HG03039 (cell line): Measurements from ENCODE around the gene NEMF.
"Not testable (repeated sequence)": the region's sequence is repeated elsewhere in the genome, so short reads cannot be mapped to it uniquely, and the experiment has no call there.

Experiments used
- ATAC-seq: cut with Tn5 transposase; IDR thresholded peaks from one replicate; pipeline ENCODE4 v1.9.1; 2021; ENCODE audit warnings: mild to moderate bottlenecking, moderate library complexity; ENCODE audit not compliant: unreplicated experiment

The NEMF gene

GRCh38 chr14:49852301-49853157 is at the start of gene NEMF:
Gene NEMF (minus strand): TSS chr14:49852788. CDS start chr14:49852753, 35 bp downstream.
- ATAC-seq: peak; percentile 73

DNA sequence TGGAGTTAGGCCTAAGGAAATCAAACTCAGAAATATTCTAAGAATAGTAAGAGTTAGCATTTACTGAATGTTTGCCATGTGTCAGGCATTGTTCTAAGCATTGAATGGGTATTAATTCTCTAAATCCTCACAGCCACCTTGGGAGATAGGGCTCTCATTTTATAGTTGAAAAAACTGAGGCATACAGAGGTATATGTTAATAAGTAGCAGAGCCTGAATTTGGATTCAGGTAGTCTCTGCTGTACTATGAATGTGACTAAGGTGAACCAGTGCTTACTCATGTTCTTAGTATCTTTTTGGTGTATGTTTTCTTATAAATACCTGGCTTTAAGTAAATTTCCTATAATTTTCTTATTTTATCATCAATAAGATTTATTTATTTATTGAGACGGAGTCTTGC is 48.4 kb upstream of the NEMF start:
- no peak for ATAC-seq

- ATAC-seq: no peak
Measured at GRCh38 chr14:49898485-49898884, 45.9 kb upstream of the NEMF start.

DNA sequence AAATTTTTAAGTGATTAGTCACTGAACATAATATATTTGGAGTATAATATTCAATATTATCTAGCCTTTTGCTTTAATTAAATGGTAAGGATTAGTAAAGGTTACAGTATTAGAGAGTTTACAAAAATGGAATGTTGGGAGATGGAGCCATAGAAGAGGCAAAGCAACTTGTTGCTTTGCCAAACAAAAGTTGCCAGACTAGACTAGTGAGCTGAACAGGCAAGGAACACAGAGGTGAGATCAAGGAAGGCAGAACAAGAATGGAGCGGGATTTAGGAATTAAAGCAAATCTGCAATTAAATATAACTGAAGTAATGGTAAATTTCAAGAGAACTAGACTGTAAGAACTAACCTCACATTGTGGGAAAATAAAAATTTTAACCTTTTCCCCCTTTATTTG is 45.4 kb upstream of the NEMF start:
- ATAC-seq: no peak

GRCh38 chr14:49897414-49897813 is 44.8 kb upstream of the NEMF start:
- ATAC-seq: no peak

DNA sequence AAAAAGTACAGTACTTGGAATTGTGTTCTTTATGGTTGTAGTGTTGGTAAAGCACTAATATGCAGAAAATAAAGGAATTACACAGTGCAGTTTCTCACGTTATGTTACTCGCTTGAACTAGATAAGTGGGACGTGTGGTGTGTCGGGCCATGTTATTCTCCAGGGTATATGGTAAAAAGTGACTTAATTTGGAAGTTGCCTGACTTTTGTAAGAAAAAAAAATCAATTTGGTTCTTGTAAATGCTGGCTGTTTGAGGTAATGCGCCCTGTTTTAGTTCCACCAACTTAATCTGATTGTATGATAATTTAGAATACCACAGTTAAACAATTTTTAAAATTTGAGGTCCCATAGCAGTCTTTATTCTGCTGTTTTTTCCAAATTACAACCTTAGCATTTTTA is 44.4 kb upstream of the NEMF start:
- ATAC-seq: no peak

DNA sequence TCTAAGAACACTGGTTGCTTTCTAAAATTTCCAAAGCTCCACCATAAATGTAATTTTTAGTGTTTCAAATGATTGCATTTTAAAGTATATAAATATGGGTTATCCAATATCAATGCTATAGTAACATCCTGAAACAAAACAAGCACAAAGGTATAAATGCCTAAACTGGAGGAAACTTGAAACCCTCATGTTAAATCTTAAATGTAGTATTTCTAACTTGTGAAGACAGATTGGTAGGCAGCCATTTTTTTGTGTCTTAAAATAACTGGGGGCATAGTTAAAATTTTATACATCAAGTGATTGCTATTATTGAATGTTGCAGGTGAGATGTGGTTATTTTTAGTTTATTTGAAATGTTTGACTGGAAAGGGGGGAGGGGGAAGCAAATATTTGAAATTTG is 43.7 kb upstream of the NEMF start:
- ATAC-seq: not testable (repeated sequence)

GRCh38 chr14:49895480-49895879 is 42.9 kb upstream of the NEMF start:
- no peak for ATAC-seq

- ATAC-seq: not testable (repeated sequence)
Measured at GRCh38 chr14:49894214-49895107, 41.9 kb upstream of the NEMF start.

DNA sequence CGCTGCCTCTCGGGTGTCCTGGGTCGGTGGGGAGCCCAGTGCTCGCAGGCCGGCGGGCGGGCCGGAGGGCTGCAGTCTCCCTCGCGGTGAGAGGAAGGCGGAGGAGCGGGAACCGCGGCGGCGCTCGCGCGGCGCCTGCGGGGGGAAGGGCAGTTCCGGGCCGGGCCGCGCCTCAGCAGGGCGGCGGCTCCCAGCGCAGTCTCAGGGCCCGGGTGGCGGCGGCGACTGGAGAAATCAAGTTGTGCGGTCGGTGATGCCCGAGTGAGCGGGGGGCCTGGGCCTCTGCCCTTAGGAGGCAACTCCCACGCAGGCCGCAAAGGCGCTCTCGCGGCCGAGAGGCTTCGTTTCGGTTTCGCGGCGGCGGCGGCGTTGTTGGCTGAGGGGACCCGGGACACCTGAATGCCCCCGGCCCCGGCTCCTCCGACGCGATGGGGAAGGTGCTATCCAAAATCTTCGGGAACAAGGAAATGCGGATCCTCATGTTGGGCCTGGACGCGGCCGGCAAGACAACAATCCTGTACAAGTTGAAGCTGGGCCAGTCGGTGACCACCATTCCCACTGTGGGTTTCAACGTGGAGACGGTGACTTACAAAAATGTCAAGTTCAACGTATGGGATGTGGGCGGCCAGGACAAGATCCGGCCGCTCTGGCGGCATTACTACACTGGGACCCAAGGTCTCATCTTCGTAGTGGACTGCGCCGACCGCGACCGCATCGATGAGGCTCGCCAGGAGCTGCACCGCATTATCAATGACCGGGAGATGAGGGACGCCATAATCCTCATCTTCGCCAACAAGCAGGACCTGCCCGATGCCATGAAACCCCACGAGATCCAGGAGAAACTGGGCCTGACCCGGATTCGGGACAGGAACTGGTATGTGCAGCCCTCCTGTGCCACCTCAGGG is 41.0 kb upstream of the NEMF start:
- ATAC-seq: peak; percentile 41

GRCh38 chr14:49892636-49893308 is 40.2 kb upstream of the NEMF start, which contains the start of gene ARF6:
Gene ARF6 (plus strand): TSS chr14:49893082. CDS start chr14:49893737, 655 bp downstream.
- ATAC-seq: peak; percentile 84

- peak; percentile 21 for ATAC-seq
Measured at GRCh38 chr14:49892301-49892635, 39.7 kb upstream of the NEMF start.

GRCh38 chr14:49888293-49888692 is 35.7 kb upstream of the NEMF start:
- no peak for ATAC-seq

DNA sequence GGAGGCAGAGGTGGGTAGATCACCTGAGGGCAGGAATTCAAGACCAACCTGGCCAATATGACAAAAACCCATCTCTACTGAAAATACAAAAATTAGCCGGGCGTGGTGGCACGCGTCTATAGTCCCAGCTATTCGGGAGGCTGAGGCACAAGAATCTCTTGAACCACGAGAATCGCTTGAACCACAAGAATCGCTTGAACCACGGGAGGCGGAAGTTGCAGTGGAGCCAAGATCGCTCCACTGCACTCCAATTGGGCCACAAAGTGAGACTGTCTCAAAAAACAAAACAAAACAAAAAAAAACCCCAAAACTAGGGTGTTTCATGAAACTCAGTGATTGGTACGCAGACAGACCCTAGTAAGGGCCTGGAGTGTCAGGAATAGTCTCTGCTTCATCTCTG is 33.9 kb upstream of the NEMF start:
- no peak for ATAC-seq

- ATAC-seq: no peak
Measured at GRCh38 chr14:49882826-49883694, 30.5 kb upstream of the NEMF start.

DNA sequence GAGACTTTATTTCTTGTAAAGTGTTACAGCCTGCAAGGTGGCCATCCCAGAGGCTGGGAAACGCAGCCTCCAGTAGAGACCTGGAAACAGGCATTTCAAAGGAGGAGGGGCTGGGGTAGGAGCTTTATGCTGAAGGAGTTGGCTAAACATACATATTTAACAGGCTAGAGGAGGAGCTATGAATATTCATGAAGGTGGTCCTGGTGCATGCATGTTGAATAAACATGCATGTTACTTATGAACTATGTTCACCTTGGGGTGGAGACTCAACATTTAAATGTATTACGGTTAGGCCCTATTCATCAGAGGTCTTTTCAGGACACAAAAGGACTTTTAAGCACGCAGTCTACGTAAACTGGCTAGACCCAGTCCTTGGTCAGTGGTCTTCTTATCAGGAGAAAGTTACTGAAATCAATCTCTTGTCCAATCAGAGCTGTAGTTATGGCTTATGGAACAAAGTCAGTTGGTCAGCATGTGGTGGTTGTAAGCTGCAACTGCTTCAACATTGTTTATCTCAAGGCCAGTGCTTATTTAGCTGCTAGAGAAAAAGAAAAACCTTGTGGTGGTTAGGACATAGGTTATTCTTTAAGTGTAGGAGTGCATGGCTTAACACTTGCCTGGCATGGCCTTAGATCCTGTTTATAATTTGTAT is 28.9 kb upstream of the NEMF start:
- ATAC-seq: no peak

GRCh38 chr14:49880267-49881064 is 27.9 kb upstream of the NEMF start:
- no peak for ATAC-seq

- ATAC-seq: peak; percentile 67
Measured at GRCh38 chr14:49879646-49880204, 27.1 kb upstream of the NEMF start.
